22Rv1 (cell line): ENCODE results near the gene WWOX.

Experiments used
- ZFX ChIP-seq: fragments of 450-650 bp; IDR thresholded peaks from 2 replicates; pipeline ENCODE4 v1.6.1; 2017; ENCODE audit warnings: antibody characterized with exemption, borderline replicate concordance
- TF ChIP-seq, protein P1 (sequence below): fragments of 450-650 bp; IDR thresholded peaks from 2 replicates; pipeline ENCODE4 v1.5.1; 2017; ENCODE audit warnings: mild to moderate bottlenecking

- TF ChIP-seq, protein P1, sequence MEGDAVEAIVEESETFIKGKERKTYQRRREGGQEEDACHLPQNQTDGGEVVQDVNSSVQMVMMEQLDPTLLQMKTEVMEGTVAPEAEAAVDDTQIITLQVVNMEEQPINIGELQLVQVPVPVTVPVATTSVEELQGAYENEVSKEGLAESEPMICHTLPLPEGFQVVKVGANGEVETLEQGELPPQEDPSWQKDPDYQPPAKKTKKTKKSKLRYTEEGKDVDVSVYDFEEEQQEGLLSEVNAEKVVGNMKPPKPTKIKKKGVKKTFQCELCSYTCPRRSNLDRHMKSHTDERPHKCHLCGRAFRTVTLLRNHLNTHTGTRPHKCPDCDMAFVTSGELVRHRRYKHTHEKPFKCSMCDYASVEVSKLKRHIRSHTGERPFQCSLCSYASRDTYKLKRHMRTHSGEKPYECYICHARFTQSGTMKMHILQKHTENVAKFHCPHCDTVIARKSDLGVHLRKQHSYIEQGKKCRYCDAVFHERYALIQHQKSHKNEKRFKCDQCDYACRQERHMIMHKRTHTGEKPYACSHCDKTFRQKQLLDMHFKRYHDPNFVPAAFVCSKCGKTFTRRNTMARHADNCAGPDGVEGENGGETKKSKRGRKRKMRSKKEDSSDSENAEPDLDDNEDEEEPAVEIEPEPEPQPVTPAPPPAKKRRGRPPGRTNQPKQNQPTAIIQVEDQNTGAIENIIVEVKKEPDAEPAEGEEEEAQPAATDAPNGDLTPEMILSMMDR: no peak
- TF ChIP-seq ZFX: no peak
These were observed 191.6 kb downstream of the WWOX start for GRCh38 chr16:78290872-78291591.
